SK-N-SH (cell line): Measurements from ENCODE around the gene BRD2. TPM values are rescaled to one million over a fixed set of nuclear protein-coding genes. Genes with fewer than 3 reads are reported as not detected.

Experiments used
- CTCF ChIA-PET: fragments of 300-600, 350-600 bp; formaldehyde crosslinking; extraction: SDS; loops from one replicate; lab custom pipeline; 2021; lab: Yijun Ruan, JAX
- POLR2A ChIA-PET: fragments of 350-600 bp; sonication (Branson Sonifier 250); formaldehyde crosslinking; extraction: SDS; loops from one replicate; lab custom pipeline; 2020; ENCODE audit warnings: antibody characterized with exemption, inconsistent platforms; lab: Yijun Ruan, JAX
- DNase-seq: peaks from one replicate; pipeline ENCODE4 v3.0.0; 2012
- H2AFZ ChIP-seq: fragments of 200-600 bp; sonication (generic); 2 replicates; pipeline ENCODE4 v1.8.1; 2016; ENCODE audit warnings: antibody characterized with exemption, mild to moderate bottlenecking, low read depth
- H3F3A ChIP-seq: fragments of 200-600 bp; sonication (generic); replicated peaks from 2 replicates; pipeline ENCODE3; 2016; ENCODE audit warnings: antibody characterized with exemption, mild to moderate bottlenecking; ENCODE audit not compliant: insufficient read depth
- H3K27ac ChIP-seq, 2 experiments: fragments of 200-500 bp in 1 of 2; fragments of 200-600 bp in 1 of 2; sonication (Bioruptor generic) in 1 of 2; sonication (generic), shearing (Covaris generic) in 1 of 2; 2 replicates each; pipeline versions ENCODE4 v1.5.1 to v1.6.1; 2014 to 2016; ENCODE audit warnings: low read depth in 2 of 2, inconsistent platforms in 1 of 2, low read length in 1 of 2, mild to moderate bottlenecking in 1 of 2, mixed read lengths in 1 of 2
- H3K27me3 ChIP-seq: fragments of 200-600 bp; sonication (generic), shearing (Covaris generic); 2 replicates; pipeline ENCODE4 v1.6.1; 2016; ENCODE audit warnings: mixed run types; ENCODE audit not compliant: insufficient read depth
- H3K36me3 ChIP-seq, 2 experiments: fragments of 200-500 bp in 1 of 2; fragments of 200-600 bp in 1 of 2; sonication (Bioruptor generic) in 1 of 2; sonication (generic) in 1 of 2; replicated peaks in 1 of 2; 2 replicates each; pipeline versions ENCODE3 to v1.5.1; 2014 to 2016; ENCODE audit warnings: low read length in 1 of 2, mild to moderate bottlenecking in 1 of 2; ENCODE audit not compliant: insufficient read depth in 2 of 2, control insufficient read depth in 1 of 2
- H3K4me1 ChIP-seq, 2 experiments: fragments of 200-500 bp in 1 of 2; fragments of 200-600 bp in 1 of 2; sonication (Bioruptor generic) in 1 of 2; sonication (generic), shearing (Covaris generic) in 1 of 2; 2 replicates each; pipeline versions ENCODE4 v1.5.1 to v1.6.1; 2014 to 2016; ENCODE audit warnings: low read depth in 1 of 2, low read length in 1 of 2, mixed run types in 1 of 2; ENCODE audit not compliant: insufficient read depth in 2 of 2, control insufficient read depth in 1 of 2
- H3K4me2 ChIP-seq: fragments of 200-600 bp; sonication (generic), shearing (Covaris generic); 2 replicates; pipeline ENCODE4 v1.6.1; 2017; ENCODE audit warnings: mixed run types
- H3K4me3 ChIP-seq, 2 experiments: fragments of 200-500 bp in 1 of 2; fragments of 200-600 bp in 1 of 2; sonication (Bioruptor generic) in 1 of 2; sonication (generic), shearing (Covaris generic) in 1 of 2; 2 replicates each; pipeline versions ENCODE4 v1.5.1 to v1.8.1; 2014 to 2016; ENCODE audit warnings: low read depth in 2 of 2, inconsistent platforms in 1 of 2, low read length in 1 of 2, mild to moderate bottlenecking in 1 of 2, mixed read lengths in 1 of 2, moderate library complexity in 1 of 2
- H3K79me2 ChIP-seq: fragments of 200-600 bp; sonication (generic); 2 replicates; pipeline ENCODE4 v1.8.1; 2017; ENCODE audit warnings: mild to moderate bottlenecking; ENCODE audit not compliant: insufficient read depth
- H3K9ac ChIP-seq: fragments of 200-600 bp; sonication (generic); 2 replicates; pipeline ENCODE4 v1.6.1; 2017; ENCODE audit warnings: mixed run types
- H3K9me2 ChIP-seq: fragments of 200-600 bp; sonication (generic); 2 replicates; pipeline ENCODE4 v1.6.1; 2017; ENCODE audit warnings: mixed run types
- H3K9me3 ChIP-seq: fragments of 200-600 bp; sonication (generic); 2 replicates; pipeline ENCODE4 v1.6.1; 2017; ENCODE audit warnings: mixed run types, mild to moderate bottlenecking, moderate library complexity
- H4K20me1 ChIP-seq: fragments of 200-600 bp; sonication (generic); 2 replicates; pipeline ENCODE4 v1.6.1; 2017; ENCODE audit warnings: mild to moderate bottlenecking, mixed run types; ENCODE audit not compliant: insufficient read depth
- FOXM1 ChIP-seq: IDR thresholded peaks from 2 replicates; pipeline ENCODE4 v1.4.0; 2012; ENCODE audit warnings: low read depth, mild to moderate bottlenecking
- JUND ChIP-seq: IDR thresholded peaks from 2 replicates; pipeline ENCODE4 v1.4.0; 2012
- NFIC ChIP-seq: IDR thresholded peaks from 2 replicates; pipeline ENCODE4 v1.4.0; 2012; ENCODE audit warnings: borderline replicate concordance
- NRF1 ChIP-seq: IDR thresholded peaks from 2 replicates; pipeline ENCODE4 v1.6.1; 2012; ENCODE audit warnings: low read depth, mild to moderate bottlenecking, low read length
- POLR2AphosphoS5 ChIP-seq: IDR thresholded peaks from 2 replicates; pipeline ENCODE4 v1.6.1; 2012; ENCODE audit warnings: low read depth, low read length
- RXRA ChIP-seq: IDR thresholded peaks from 2 replicates; pipeline ENCODE4 v1.4.0; 2012; ENCODE audit warnings: low read depth, mild to moderate bottlenecking, borderline replicate concordance
- SMC3 ChIP-seq: IDR thresholded peaks from 2 replicates; pipeline ENCODE4 v1.6.1; 2012; ENCODE audit warnings: low read depth, low read length, improper control_type of control experiment
- TCF12 ChIP-seq: IDR thresholded peaks from 2 replicates; pipeline ENCODE4 v1.4.0; 2012
- YY1 ChIP-seq: IDR thresholded peaks from 2 replicates; pipeline ENCODE4 v1.4.0; 2012; ENCODE audit warnings: low read depth, mild to moderate bottlenecking
- WGBS: methylation state at CpG from one replicate; pipeline ENCODE4 v1.1.6; 2017; ENCODE audit warnings: low lambda C conversion rate; 5-methylcytosine and 5-hydroxymethylcytosine counted together
- polyA plus RNA-seq, 3 experiments: library from polyadenylated mRNA; depleted of rRNA; stranded (reverse); fragments of >200 nt; gene quantifications; 2 replicates each; pipeline ENCODE4 v1.2.3, GENCODE V29; 2012

BRD2 gene
- polyA plus RNA-seq, 1 of the 3 experiments (the other 2 are of a cell fraction), result 104 TPM

- H3K36me3 ChIP-seq, result peaks cover 58 to 60% of the 10 kb centered on the region in 2 experiments
These were observed 13.8 kb downstream of the BRD2 start for GRCh38 chr6:32982084-32982701.

GRCh38 chr6:32982702-32983492, 14.5 kb downstream of the BRD2 start:
- H3K4me2 ChIP-seq, result no peak overlapping the region

More at GRCh38 chr6:32982084-32982701, 13.8 kb downstream of the BRD2 start:
- Histone ChIP-seq H3K4me3 (no peak overlapping the region), H3K4me2 (no peak overlapping the region), H3K4me1 (peaks cover 1 to 6% of the 10 kb centered on the region in 2 experiments; a peak in 2 of 4 replicates), H3K9me2 (no peaks in the 10 kb centered on the region), H3F3A (peaks cover 83% of the 10 kb centered on the region), H2AFZ (no peak overlapping the region), H3K27me3 (no peaks in the 10 kb centered on the region), H3K9me3 (no peaks in the 10 kb centered on the region), H3K79me2 (peaks cover 40% of the 10 kb centered on the region), H3K27ac (peak overlapping the region in 1 of 2 experiments; percentile 23; a peak in 1 of 4 replicates), H4K20me1 (peaks cover 73% of the 10 kb centered on the region), H3K9ac (no peak overlapping the region)
- DNase-seq, result no peak
- POLR2A ChIA-PET, result interaction anchor here (0.6 to 1.3 kb wide), 5 partner anchors 8 to 353 kb away, joined by 3 to 12 read pairs (median 4); partner anchors contain the start of gene BRD2
- WGBS, result 74% methylated on average over 8 of the region's 8 CpGs
- CTCF ChIA-PET, result interaction anchor here (0.6 to 16.2 kb wide), 7 partner anchors 11 to 98 kb away, joined by 3 to 391 read pairs (median 71); partner anchors contain the start of genes BRD2, HLA-DMA and HLA-DMB
- TF ChIP-seq FOXM1 (no peak), JUND (peak; percentile 20; the same call in 1 of the 2 replicates)

GRCh38 chr6:32983493-32983848, 15.1 kb downstream of the BRD2 start:
- DNase-seq, result no peak
- WGBS, result 100% methylated on average over 1 of the region's 1 CpG
- Histone ChIP-seq H3K4me3 (no peak overlapping the region), H3K36me3 (peaks cover 45 to 48% of the 10 kb centered on the region in 2 experiments), H4K20me1 (peaks cover 60% of the 10 kb centered on the region), H3K79me2 (peaks cover 27% of the 10 kb centered on the region), H3K4me1 (no peaks in the 10 kb centered on the region; a peak in 2 of 4 replicates), H3K27me3 (no peaks in the 10 kb centered on the region), H2AFZ (no peak overlapping the region), H3F3A (peaks cover 71% of the 10 kb centered on the region), H3K9me3 (no peaks in the 10 kb centered on the region), H3K9ac (no peak overlapping the region), H3K4me2 (no peak overlapping the region), H3K27ac (peak overlapping the region in 1 of 2 experiments; percentile 23; a peak in 2 of 4 replicates), H3K9me2 (no peaks in the 10 kb centered on the region)
- ChIA-PET POLR2A (interaction anchor here (2.0 to 3.8 kb wide), 2 partner anchors 12 to 50 kb away, joined by 9 to 42 read pairs; no protein-coding TSS in a partner anchor), CTCF (interaction anchor here (1.1 to 16.2 kb wide), 12 partner anchors 13 to 265 kb away, joined by 3 to 391 read pairs (median 32); partner anchors contain the start of genes BRD2, HLA-DMA and HLA-DMB)
- TF ChIP-seq JUND, result 0 out of 2 replicates have a peak, but pooled peaks have one; percentile 10
- TF ChIP-seq POLR2AphosphoS5, result no peak

More at GRCh38 chr6:32982702-32983492, 14.5 kb downstream of the BRD2 start:
- Histone ChIP-seq H3K4me1 (no peaks in the 10 kb centered on the region; a peak in 2 of 4 replicates), H3K27me3 (no peaks in the 10 kb centered on the region), H3K9me3 (no peaks in the 10 kb centered on the region), H4K20me1 (peaks cover 66% of the 10 kb centered on the region), H3K36me3 (peaks cover 51 to 53% of the 10 kb centered on the region in 2 experiments), H3K9ac (no peak overlapping the region), H3K79me2 (peaks cover 33% of the 10 kb centered on the region), H3F3A (peaks cover 76% of the 10 kb centered on the region), H3K9me2 (no peaks in the 10 kb centered on the region), H3K27ac (peak overlapping the region in 1 of 2 experiments; percentile 23; a peak in 1 of 4 replicates), H2AFZ (no peak overlapping the region), H3K4me3 (no peak overlapping the region)
- CTCF ChIA-PET, result interaction anchor here (0.6 to 16.2 kb wide), 12 partner anchors 12 to 266 kb away, joined by 3 to 391 read pairs (median 32); partner anchors contain the start of genes BRD2, HLA-DMA and HLA-DMB
- TF ChIP-seq RXRA (no peak), TCF12 (no peak), NRF1 (no peak), SMC3 (no peak), YY1 (no peak), POLR2AphosphoS5 (peak; percentile 25; the same call in 1 of the 2 replicates), NFIC (no peak)
- DNase-seq, result no peak
- 63% methylated on average over 6 of the region's 6 CpGs for WGBS
- POLR2A ChIA-PET, result interaction anchor here (0.6 to 3.8 kb wide), 6 partner anchors 9 to 353 kb away, joined by 3 to 42 read pairs (median 8); no protein-coding TSS in a partner anchor
